ENCODE measurements around the gene LPP.

LPP gene

GRCh38 chr3:188807006-188807405 lies 653.0 kb downstream of the LPP start:
- DNase-seq (ENCODE audit: extremely low read depth, low read depth), result no peak
- no peak for TF ChIP-seq CTCF (IDR thresholded peaks at IDR 0.05; ENCODE audit: low read depth, low read length, missing control alignments)

DNA sequence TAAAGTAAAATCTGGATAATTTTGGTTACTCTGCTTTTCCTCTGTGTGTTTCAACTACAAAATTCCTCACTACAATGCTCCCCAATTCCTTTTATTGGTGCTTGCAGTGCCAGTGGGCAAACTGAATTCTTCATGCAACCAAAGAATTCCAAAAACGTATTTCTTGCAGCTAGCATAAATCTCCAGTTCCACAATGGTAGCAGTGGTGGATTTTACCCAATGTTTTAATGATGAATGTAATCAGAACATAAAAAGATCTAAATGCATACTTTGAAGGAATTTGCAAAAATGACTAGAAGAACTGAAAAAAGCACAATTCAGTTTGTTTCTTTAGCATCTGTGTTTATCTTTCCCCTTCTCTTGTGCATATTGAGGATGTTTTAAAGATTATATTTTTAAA lies 658.2 kb downstream of the LPP start:
- TF ChIP-seq CTCF (IDR thresholded peaks at IDR 0.05; ENCODE audit: low read depth, low read length, missing control alignments), result no peak
- no peak overlapping the region for H3K4me3 ChIP-seq (replicated peaks; ENCODE audit: low read depth, low read length)
- DNase-seq (ENCODE audit: extremely low read depth, low read depth), result no peak

More at GRCh38 chr3:188807006-188807405, 653.0 kb downstream of the LPP start:
- no peak overlapping the region for H3K4me3 ChIP-seq (replicated peaks; ENCODE audit: low read depth, low read length)

GRCh38 chr3:188814581-188814980 lies 660.6 kb downstream of the LPP start:
- TF ChIP-seq CTCF (IDR thresholded peaks at IDR 0.05; ENCODE audit: low read depth, low read length, missing control alignments), result no peak
- no peak for DNase-seq (ENCODE audit: extremely low read depth, low read depth)
- no peak overlapping the region for H3K4me3 ChIP-seq (replicated peaks; ENCODE audit: low read depth, low read length)

DNA sequence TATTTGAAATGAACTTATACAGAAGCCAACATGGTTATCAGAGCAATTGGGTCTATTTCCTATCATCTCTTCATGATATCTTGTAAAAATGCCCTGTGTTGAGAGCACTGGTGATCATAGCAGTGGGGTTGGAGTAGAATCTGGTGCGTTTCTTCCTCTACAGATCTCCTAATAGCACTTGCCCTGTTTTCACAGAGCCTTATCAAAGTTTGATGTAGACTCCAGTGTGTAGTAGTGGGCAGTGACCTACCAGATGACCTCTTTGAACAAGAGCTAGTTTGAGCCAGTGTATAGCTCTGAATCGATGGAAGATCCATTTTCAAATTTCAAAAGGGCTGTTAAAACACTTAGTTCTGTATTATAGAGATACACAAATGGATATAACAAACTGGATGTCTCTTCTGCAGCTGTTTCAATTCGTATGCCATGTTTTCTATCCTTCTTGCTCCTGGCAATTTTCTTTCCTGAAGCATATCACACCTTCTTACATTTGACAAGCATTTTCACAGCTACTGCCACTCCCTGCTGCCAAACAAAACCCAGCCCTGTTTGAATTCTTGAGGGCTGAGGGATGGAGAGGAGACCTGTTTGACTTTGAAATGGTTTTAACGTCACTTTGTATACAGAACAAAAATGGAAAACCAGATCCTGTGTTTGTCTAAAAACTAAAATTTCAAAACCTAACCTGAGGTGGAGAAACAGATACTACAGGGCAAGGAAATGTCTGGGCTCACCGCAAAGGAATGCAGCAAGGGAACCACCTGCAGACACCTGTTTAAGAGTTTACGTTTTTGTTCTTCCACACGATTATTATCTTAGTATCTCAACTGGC lies 663.4 kb downstream of the LPP start:
- no peak overlapping the region for H3K4me3 ChIP-seq (replicated peaks; ENCODE audit: low read depth, low read length)
- TF ChIP-seq CTCF (IDR thresholded peaks at IDR 0.05; ENCODE audit: low read depth, low read length, missing control alignments), result no peak
- DNase-seq (ENCODE audit: extremely low read depth, low read depth), result no peak

- H3K4me3 ChIP-seq (replicated peaks; ENCODE audit: low read depth, low read length), result no peak overlapping the region
- no peak for DNase-seq (ENCODE audit: extremely low read depth, low read depth)
- TF ChIP-seq CTCF (IDR thresholded peaks at IDR 0.05; ENCODE audit: low read depth, low read length, missing control alignments), result no peak
These were observed 663.9 kb downstream of the LPP start for GRCh38 chr3:188817935-188818269.

- H3K4me3 ChIP-seq (replicated peaks; ENCODE audit: low read depth, low read length), result no peak overlapping the region
- no peak for DNase-seq (ENCODE audit: extremely low read depth, low read depth)
- TF ChIP-seq CTCF (IDR thresholded peaks at IDR 0.05; ENCODE audit: low read depth, low read length, missing control alignments), result no peak
These were observed 664.3 kb downstream of the LPP start for GRCh38 chr3:188818282-188818681.

DNA sequence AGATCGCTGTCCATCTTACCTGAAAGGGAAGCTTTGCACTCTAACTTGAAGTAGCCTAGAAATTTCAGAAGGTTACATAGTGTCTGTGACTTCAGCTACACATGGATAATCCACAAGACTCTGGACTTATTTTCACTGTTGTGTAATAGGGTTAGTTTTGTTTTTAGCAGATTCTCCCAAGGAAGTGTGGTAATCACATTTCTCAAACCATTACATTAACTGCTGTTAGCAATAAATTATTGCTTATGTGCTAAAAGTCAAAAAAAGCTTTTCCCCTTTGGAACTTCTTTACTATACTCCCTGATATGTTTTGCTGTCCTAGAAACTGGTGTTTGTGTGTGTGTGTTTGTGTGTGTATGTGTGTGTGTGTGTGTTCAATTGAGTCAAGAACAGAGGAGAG lies 666.0 kb downstream of the LPP start:
- DNase-seq (ENCODE audit: extremely low read depth, low read depth), result no peak
- no peak for TF ChIP-seq CTCF (IDR thresholded peaks at IDR 0.05; ENCODE audit: low read depth, low read length, missing control alignments)
- no peak overlapping the region for H3K4me3 ChIP-seq (replicated peaks; ENCODE audit: low read depth, low read length)
